PC-3 (cell line): ENCODE results near the gene PPP6R2.

Experiments used
- EZH2 ChIP-seq: fragments of 300-600 bp; sonication (generic); IDR thresholded peaks from one replicate; pipeline ENCODE4 v1.6.1; 2017; ENCODE audit warnings: antibody characterized with exemption, mild to moderate bottlenecking, low read length; ENCODE audit not compliant: unreplicated experiment
- TF ChIP-seq, protein P1 (sequence below): fragments of 300-600 bp; sonication (generic); conservative IDR thresholded peaks from 2 replicates; pipeline ENCODE4 v1.5.1; 2017; ENCODE audit warnings: antibody characterized with exemption, low read depth, mild to moderate bottlenecking, low read length

DNA sequence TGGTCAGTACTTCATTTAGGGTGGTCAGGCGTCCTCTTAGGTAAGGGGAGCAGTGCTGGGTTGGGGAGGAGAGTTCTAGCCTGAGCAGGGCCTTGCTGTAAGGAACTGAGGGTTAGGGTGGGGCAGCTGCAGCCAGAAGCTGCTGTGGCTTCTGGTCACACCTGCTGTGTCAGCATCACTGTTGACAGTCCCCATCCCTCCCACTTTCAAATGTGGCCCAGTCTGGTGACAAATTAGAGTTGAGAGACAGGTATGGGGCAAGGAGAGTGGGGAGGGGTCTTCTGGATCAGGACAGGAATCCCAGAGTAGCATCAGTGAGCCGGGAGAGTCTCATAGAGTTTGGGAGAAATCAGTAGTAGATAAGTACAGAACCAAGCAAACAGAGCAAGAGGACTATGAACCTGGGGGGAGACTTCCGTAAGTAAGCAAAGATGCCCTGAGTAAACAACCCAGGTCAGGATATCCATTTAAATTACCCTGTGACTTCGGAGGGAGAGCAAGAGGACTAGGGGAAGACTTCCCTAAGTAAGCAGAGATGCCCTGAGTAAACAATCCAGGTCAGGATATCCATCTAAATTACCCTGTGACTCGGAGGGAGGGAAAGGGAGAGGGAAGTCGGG is 53.7 kb downstream of the PPP6R2 start:
- TF ChIP-seq, protein P1, sequence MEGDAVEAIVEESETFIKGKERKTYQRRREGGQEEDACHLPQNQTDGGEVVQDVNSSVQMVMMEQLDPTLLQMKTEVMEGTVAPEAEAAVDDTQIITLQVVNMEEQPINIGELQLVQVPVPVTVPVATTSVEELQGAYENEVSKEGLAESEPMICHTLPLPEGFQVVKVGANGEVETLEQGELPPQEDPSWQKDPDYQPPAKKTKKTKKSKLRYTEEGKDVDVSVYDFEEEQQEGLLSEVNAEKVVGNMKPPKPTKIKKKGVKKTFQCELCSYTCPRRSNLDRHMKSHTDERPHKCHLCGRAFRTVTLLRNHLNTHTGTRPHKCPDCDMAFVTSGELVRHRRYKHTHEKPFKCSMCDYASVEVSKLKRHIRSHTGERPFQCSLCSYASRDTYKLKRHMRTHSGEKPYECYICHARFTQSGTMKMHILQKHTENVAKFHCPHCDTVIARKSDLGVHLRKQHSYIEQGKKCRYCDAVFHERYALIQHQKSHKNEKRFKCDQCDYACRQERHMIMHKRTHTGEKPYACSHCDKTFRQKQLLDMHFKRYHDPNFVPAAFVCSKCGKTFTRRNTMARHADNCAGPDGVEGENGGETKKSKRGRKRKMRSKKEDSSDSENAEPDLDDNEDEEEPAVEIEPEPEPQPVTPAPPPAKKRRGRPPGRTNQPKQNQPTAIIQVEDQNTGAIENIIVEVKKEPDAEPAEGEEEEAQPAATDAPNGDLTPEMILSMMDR, result no peak
- no peak for TF ChIP-seq EZH2
